Osteoblast (primary cell): ENCODE measurements around the gene TMSB4X. TPM values are rescaled to one million over a fixed set of nuclear protein-coding genes. Genes with fewer than 3 reads are reported as not detected.
"Not testable (repeated sequence)": the region's sequence is repeated elsewhere in the genome, so short reads cannot be mapped to it uniquely, and the experiment has no call there.

Source experiments
- DNase-seq: peaks from one replicate; pipeline ENCODE4 v3.0.0; 2011; ENCODE audit warnings: low spot score, mixed read lengths; ENCODE audit not compliant: insufficient read length; ENCODE audit errors: missing footprints
- H2AFZ ChIP-seq: 2 replicates; pipeline ENCODE4 v1.6.0; 2011; ENCODE audit warnings: mild to moderate bottlenecking, low read length
- H3K27ac ChIP-seq: 2 replicates; pipeline ENCODE4 v1.5.1; 2011; ENCODE audit warnings: mild to moderate bottlenecking, low read depth, low read length, moderate library complexity
- H3K27me3 ChIP-seq: 2 replicates; pipeline ENCODE4 v1.6.0; 2012; ENCODE audit warnings: mild to moderate bottlenecking, control low read depth, inconsistent platforms, low read length, moderate library complexity; ENCODE audit not compliant: insufficient read depth
- H3K36me3 ChIP-seq: 2 replicates; pipeline ENCODE4 v1.5.1; 2011; ENCODE audit warnings: mild to moderate bottlenecking, low read length, control low read depth, moderate library complexity; ENCODE audit not compliant: insufficient read depth
- H3K4me1 ChIP-seq: 2 replicates; pipeline ENCODE4 v1.5.1; 2011; ENCODE audit warnings: mild to moderate bottlenecking, low read length, control low read depth, moderate library complexity; ENCODE audit not compliant: insufficient read depth
- H3K4me2 ChIP-seq: 2 replicates; pipeline ENCODE4 v1.6.0; 2011; ENCODE audit warnings: mild to moderate bottlenecking, low read length; ENCODE audit not compliant: insufficient read depth
- H3K4me3 ChIP-seq: fragments of 200-600 bp; sonication (generic); 3 replicates; pipeline ENCODE4 v1.5.1; 2012; ENCODE audit warnings: mild to moderate bottlenecking, low read length, inconsistent platforms; ENCODE audit not compliant: insufficient read depth
- H3K79me2 ChIP-seq: 2 replicates; pipeline ENCODE4 v1.6.0; 2012; ENCODE audit warnings: mild to moderate bottlenecking, low read length, control low read depth, inconsistent platforms; ENCODE audit not compliant: insufficient read depth
- H3K9me3 ChIP-seq: 2 replicates; pipeline ENCODE4 v1.5.1; 2011; ENCODE audit warnings: low read depth, low read length, control low read depth
- H4K20me1 ChIP-seq: 2 replicates; pipeline ENCODE4 v1.6.0; 2012; ENCODE audit warnings: mild to moderate bottlenecking, low read length, control low read depth; ENCODE audit not compliant: insufficient read depth
- total RNA-seq: library from RNA; depleted of rRNA; stranded (reverse); fragments of >200 nt; gene quantifications from 2 replicates; pipeline ENCODE4 v1.2.3, GENCODE V29; 2012
- TF ChIP-seq, protein P1 (sequence below): IDR thresholded peaks from 2 replicates; pipeline ENCODE4 v1.5.1; 2011; ENCODE audit warnings: mild to moderate bottlenecking, low read depth, low read length, moderate library complexity; ENCODE audit errors: extremely low read depth

TMSB4X gene
- total RNA-seq, 1 donor, result 5,120 TPM

DNA sequence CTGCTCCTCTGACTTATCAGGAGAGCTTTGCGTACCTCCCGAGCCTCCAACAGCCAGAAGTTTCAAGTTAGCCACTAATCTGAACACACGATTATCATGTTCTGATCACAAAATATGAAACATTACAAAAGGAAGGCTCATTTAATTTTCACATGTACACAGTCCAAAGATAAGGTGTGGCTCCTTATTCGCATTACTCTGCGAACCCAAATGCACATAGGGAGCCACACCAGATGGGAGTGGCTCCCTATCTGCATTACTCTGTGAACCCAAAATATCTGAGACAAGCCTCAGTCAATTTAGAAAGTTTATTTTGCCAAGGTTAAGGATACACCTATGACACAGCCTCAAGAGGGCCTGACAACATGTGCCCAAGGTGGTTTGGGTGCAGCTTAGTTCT, 40.1 kb upstream of the TMSB4X start:
- H2AFZ ChIP-seq, result no peak overlapping the region
- DNase-seq, result no peak
- no peaks in the 10 kb centered on the region for H3K9me3 ChIP-seq
- H3K79me2 ChIP-seq, result no peaks in the 10 kb centered on the region
- H3K4me2 ChIP-seq, result no peak overlapping the region
- TF ChIP-seq, protein P1, sequence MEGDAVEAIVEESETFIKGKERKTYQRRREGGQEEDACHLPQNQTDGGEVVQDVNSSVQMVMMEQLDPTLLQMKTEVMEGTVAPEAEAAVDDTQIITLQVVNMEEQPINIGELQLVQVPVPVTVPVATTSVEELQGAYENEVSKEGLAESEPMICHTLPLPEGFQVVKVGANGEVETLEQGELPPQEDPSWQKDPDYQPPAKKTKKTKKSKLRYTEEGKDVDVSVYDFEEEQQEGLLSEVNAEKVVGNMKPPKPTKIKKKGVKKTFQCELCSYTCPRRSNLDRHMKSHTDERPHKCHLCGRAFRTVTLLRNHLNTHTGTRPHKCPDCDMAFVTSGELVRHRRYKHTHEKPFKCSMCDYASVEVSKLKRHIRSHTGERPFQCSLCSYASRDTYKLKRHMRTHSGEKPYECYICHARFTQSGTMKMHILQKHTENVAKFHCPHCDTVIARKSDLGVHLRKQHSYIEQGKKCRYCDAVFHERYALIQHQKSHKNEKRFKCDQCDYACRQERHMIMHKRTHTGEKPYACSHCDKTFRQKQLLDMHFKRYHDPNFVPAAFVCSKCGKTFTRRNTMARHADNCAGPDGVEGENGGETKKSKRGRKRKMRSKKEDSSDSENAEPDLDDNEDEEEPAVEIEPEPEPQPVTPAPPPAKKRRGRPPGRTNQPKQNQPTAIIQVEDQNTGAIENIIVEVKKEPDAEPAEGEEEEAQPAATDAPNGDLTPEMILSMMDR, result no peak
- no peaks in the 10 kb centered on the region for H3K27me3 ChIP-seq
- H4K20me1 ChIP-seq, result no peaks in the 10 kb centered on the region
- no peaks in the 10 kb centered on the region for H3K4me1 ChIP-seq
- no peaks in the 10 kb centered on the region for H3K36me3 ChIP-seq
- no peak overlapping the region for H3K27ac ChIP-seq
- H3K4me3 ChIP-seq, result no peak overlapping the region

DNA sequence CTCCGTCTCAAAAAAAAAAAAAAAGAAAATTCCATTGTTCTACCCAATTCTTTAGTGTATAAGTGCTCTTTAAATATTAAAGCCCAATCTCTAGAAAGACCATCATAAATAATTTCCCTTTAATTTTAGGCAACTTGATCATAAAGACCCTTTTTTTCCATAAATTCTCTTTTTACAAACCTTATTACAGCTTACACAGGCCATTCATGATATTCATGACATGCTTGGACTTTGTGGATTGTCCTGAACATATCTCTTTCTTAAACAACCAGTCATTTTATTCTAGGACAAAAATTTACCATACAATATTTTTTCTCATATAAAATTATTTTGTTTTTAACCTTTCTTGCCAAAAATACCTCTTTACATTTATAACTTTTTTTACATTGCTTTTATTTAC, 38.0 kb upstream of the TMSB4X start:
- TF ChIP-seq, protein P1, result no peak
- no peaks in the 10 kb centered on the region for H3K27me3 ChIP-seq
- no peak overlapping the region for H3K4me2 ChIP-seq
- H3K4me3 ChIP-seq, result no peak overlapping the region
- no peaks in the 10 kb centered on the region for H3K36me3 ChIP-seq
- H3K9me3 ChIP-seq, result no peaks in the 10 kb centered on the region
- H3K27ac ChIP-seq, result no peak overlapping the region
- H4K20me1 ChIP-seq, result no peaks in the 10 kb centered on the region
- H3K79me2 ChIP-seq, result no peaks in the 10 kb centered on the region
- no peaks in the 10 kb centered on the region for H3K4me1 ChIP-seq
- no peak for DNase-seq
- H2AFZ ChIP-seq, result no peak overlapping the region

DNA sequence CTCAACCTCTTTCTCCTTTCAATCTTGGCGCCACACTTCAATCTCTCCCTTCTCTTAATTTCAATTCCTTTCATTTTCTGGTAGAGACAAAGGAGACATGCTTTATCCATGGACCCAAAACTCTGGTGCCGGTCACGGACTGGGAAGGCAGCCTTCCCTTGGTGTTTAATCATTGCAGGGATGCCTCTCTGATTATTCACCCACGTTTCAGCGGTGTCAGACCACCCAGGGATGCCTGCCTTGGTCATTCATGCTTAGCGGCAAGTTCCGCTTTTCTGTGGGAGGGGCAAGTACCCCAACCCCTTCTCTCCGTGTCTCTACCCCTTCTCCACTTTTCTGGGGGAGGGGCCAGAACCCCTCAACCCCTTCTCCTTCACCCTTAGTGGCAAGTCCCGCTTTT, 34.4 kb upstream of the TMSB4X start:
- not testable (repeated sequence) for H3K79me2 ChIP-seq, H3K27me3 ChIP-seq, H3K36me3 ChIP-seq, H3K27ac ChIP-seq, H3K4me1 ChIP-seq, H2AFZ ChIP-seq, DNase-seq, H3K4me2 ChIP-seq, H4K20me1 ChIP-seq, H3K9me3 ChIP-seq, H3K4me3 ChIP-seq

DNA sequence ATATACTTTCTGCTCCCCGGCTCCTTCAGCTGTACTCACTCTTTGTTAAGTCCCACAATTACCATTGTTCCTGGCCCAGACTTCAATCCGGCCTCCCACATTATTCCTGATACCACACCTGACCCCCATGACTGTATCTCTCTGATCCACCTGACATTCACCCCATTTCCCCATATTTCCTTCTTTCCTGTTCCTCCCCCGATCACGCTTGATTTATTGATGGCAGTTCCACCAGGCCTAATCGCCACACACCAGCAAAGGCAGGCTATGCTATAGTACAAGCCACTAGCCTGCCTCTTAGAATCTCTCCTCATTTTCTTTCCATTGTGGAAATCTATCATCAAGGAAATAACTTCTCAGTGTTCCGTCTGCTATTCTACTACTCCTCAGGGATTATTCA, 31.3 kb upstream of the TMSB4X start:
- H3K27ac ChIP-seq, H3K4me2 ChIP-seq, H3K4me1 ChIP-seq, DNase-seq, H3K79me2 ChIP-seq, H3K36me3 ChIP-seq, H2AFZ ChIP-seq, H3K27me3 ChIP-seq, H3K9me3 ChIP-seq, H4K20me1 ChIP-seq, H3K4me3 ChIP-seq: not testable (repeated sequence)

DNA sequence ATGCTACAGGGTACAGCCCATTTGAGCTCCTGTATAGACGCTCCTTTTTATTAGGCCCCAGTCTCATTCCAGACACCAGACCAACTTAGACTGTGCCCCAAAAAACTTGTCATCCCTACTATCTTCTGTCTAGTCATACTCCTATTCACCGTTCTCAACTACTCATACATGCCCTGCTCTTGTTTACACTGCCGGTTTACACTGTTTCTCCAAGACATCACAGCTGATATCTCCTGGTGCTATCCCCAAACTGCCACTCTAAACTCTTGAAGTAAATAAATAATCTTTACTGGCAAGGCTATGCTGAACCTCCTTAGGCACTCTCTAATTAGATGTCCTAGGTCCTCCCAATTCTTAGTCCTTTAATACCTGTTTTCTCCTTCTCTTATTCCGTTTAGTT, 30.5 kb upstream of the TMSB4X start:
- peaks cover 10% of the 10 kb centered on the region for H3K4me1 ChIP-seq
- H3K36me3 ChIP-seq, H3K79me2 ChIP-seq, H3K27me3 ChIP-seq, H3K9me3 ChIP-seq, DNase-seq, H3K4me3 ChIP-seq, H2AFZ ChIP-seq, H3K4me2 ChIP-seq, H4K20me1 ChIP-seq, H3K27ac ChIP-seq: not testable (repeated sequence)
